HL-60 (cell line): Measurements from ENCODE around the gene SNCA.

Source experiments
- DNase-seq, 2 experiments: peaks; one replicate each; pipeline ENCODE4 v3.0.0-alpha.2; 2010 to 2020; ENCODE audit warnings: low read depth in 1 of 2, low spot score in 1 of 2
- H3K27ac ChIP-seq: fragments of 250-450 bp; sonication (Bioruptor Pico); replicated peaks from 2 replicates; pipeline ENCODE4 v1.5.1; 2020; ENCODE audit warnings: mild to moderate bottlenecking, moderate library complexity
- H3K27me3 ChIP-seq: fragments of 250-450 bp; sonication (Bioruptor Pico); 2 replicates; pipeline ENCODE4 v1.5.1; 2021; ENCODE audit warnings: mild to moderate bottlenecking, moderate library complexity; ENCODE audit not compliant: insufficient read depth, poor library complexity, severe bottlenecking
- H3K4me3 ChIP-seq: replicated peaks from 2 replicates; pipeline ENCODE4 v1.5.1; 2011; ENCODE audit warnings: mild to moderate bottlenecking, control low read depth, low read length; ENCODE audit not compliant: insufficient read depth
- GABPA ChIP-seq: IDR thresholded peaks from 2 replicates; pipeline ENCODE4 v1.6.1; 2012; ENCODE audit warnings: low read depth
- POLR2AphosphoS5 ChIP-seq: IDR thresholded peaks from 2 replicates; pipeline ENCODE4 v1.6.1; 2012; ENCODE audit warnings: low read depth
- SPI1 ChIP-seq: IDR thresholded peaks from 2 replicates; pipeline ENCODE4 v1.6.1; 2012; ENCODE audit warnings: low read depth, mild to moderate bottlenecking, borderline replicate concordance
- TF ChIP-seq, protein P1 (sequence below): IDR thresholded peaks from 2 replicates; pipeline ENCODE4 v1.6.1; 2012; ENCODE audit warnings: low read depth; ENCODE audit not compliant: insufficient replicate concordance
- TF ChIP-seq, protein P2 (sequence below): IDR thresholded peaks from one replicate; pipeline ENCODE4 v1.5.1; 2011; ENCODE audit warnings: low read length, control low read depth, inconsistent platforms; ENCODE audit not compliant: insufficient read depth

SNCA gene

DNA sequence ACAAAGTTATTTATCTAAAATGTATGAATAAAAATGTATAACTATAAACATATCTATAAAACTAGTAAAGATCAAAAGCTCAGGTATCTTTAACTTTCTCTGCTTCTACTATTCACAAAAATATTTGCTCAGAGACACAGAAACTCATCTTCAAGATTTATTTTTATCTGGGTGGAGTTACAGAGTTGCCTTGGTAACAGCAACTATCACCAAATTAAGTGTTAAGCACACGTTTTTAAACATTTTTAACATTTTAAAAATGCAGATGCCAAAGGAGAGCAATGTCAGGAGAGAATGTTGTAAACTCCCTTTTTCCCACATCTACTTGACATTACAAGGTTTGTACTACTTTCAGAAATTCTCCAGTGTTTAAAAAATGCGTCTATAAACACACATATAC, 71.4 kb downstream of the SNCA start:
- no peaks in the 10 kb centered on the region for H3K27me3 ChIP-seq
- H3K27ac ChIP-seq: no peak overlapping the region
- no peak for DNase-seq
- H3K4me3 ChIP-seq: no peak overlapping the region
- TF ChIP-seq, protein P1, sequence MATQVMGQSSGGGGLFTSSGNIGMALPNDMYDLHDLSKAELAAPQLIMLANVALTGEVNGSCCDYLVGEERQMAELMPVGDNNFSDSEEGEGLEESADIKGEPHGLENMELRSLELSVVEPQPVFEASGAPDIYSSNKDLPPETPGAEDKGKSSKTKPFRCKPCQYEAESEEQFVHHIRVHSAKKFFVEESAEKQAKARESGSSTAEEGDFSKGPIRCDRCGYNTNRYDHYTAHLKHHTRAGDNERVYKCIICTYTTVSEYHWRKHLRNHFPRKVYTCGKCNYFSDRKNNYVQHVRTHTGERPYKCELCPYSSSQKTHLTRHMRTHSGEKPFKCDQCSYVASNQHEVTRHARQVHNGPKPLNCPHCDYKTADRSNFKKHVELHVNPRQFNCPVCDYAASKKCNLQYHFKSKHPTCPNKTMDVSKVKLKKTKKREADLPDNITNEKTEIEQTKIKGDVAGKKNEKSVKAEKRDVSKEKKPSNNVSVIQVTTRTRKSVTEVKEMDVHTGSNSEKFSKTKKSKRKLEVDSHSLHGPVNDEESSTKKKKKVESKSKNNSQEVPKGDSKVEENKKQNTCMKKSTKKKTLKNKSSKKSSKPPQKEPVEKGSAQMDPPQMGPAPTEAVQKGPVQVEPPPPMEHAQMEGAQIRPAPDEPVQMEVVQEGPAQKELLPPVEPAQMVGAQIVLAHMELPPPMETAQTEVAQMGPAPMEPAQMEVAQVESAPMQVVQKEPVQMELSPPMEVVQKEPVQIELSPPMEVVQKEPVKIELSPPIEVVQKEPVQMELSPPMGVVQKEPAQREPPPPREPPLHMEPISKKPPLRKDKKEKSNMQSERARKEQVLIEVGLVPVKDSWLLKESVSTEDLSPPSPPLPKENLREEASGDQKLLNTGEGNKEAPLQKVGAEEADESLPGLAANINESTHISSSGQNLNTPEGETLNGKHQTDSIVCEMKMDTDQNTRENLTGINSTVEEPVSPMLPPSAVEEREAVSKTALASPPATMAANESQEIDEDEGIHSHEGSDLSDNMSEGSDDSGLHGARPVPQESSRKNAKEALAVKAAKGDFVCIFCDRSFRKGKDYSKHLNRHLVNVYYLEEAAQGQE: no peak
- TF ChIP-seq SPI1 (no peak), GABPA (no peak), POLR2AphosphoS5 (no peak)

DNA sequence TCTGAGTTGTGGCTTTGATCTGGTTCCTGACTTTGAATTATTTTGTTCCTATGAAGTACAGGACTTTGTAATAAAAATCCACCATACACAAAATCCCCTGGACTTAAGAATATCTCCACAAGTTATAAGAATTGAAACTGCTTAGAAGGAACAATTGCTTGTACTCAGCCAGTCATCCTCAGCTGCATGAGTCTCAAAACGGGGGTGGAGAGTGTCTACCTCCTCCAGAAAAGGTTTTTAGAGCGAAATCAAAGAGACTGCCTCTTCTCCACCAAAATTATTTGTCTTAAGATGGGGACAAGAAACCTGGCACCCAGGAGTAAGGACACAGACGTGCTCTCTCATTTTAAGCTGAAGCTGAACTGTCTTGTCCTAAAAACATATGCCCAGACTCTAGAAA, 74.7 kb downstream of the SNCA start:
- Histone ChIP-seq H3K4me3 (no peak overlapping the region), H3K27me3 (no peaks in the 10 kb centered on the region), H3K27ac (no peak overlapping the region)
- DNase-seq: no peak
- TF ChIP-seq, protein P2, sequence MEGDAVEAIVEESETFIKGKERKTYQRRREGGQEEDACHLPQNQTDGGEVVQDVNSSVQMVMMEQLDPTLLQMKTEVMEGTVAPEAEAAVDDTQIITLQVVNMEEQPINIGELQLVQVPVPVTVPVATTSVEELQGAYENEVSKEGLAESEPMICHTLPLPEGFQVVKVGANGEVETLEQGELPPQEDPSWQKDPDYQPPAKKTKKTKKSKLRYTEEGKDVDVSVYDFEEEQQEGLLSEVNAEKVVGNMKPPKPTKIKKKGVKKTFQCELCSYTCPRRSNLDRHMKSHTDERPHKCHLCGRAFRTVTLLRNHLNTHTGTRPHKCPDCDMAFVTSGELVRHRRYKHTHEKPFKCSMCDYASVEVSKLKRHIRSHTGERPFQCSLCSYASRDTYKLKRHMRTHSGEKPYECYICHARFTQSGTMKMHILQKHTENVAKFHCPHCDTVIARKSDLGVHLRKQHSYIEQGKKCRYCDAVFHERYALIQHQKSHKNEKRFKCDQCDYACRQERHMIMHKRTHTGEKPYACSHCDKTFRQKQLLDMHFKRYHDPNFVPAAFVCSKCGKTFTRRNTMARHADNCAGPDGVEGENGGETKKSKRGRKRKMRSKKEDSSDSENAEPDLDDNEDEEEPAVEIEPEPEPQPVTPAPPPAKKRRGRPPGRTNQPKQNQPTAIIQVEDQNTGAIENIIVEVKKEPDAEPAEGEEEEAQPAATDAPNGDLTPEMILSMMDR: no peak
- no peak for TF ChIP-seq GABPA
- TF ChIP-seq POLR2AphosphoS5: no peak
- TF ChIP-seq SPI1: no peak

- no peak overlapping the region for H3K27ac ChIP-seq
- TF ChIP-seq, protein P2: no peak
- TF ChIP-seq, protein P1: no peak
- no peak for TF ChIP-seq POLR2AphosphoS5
- TF ChIP-seq SPI1: no peak
- no peak for TF ChIP-seq GABPA
- no peak for DNase-seq
- H3K27me3 ChIP-seq: no peaks in the 10 kb centered on the region
- no peak overlapping the region for H3K4me3 ChIP-seq
Measured at GRCh38 chr4:89759426-89759825, 77.5 kb downstream of the SNCA start.

DNA sequence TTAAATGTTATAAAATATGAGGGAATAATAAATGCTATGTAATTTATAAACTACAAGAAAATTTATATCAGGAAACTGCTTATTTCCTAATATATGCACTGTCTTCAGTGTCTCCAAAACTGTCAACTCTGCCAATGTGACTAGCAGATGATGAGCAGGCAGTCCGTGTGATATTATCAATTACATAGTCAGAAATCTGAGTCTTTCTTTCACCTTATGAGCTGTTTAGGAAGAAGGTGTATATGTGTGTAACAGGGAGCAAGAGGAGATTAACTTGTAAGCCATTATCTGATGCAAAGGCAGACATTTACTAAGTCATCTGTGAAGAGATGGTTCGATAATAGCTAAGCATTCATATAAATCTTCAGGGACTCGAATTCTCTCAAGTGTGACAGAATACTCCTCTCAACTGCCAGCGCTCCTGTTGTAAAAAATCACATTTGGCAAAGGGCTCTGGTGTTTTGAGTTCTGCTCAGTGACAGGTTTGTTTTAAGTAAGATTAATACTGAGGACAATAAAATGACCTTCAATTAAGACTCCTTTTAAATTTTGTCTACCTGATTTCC, 79.7 kb downstream of the SNCA start:
- H3K27ac ChIP-seq: no peak overlapping the region
- no peak for DNase-seq
- H3K4me3 ChIP-seq: no peak overlapping the region
- TF ChIP-seq GABPA: no peak
- TF ChIP-seq POLR2AphosphoS5: no peak
- H3K27me3 ChIP-seq: no peaks in the 10 kb centered on the region

DNA sequence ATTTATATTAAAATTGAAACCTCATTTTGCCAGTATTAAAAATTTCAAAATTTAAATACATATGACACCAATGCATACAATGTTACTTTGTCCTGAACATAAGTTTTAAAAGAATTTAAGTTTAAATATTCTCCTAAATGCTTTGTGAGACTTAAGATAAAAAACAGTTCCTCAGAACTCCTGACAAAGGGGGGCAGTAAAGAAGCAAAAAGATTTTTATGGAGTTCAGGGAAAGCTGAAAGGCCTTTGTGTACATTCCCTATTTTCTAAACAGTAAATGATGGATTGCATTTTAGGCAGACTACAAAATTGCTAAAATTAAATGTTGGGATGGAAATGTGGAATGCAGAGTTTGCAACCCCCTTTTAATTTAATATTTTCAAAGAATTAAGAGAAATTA, 81.7 kb downstream of the SNCA start:
- no peak overlapping the region for H3K27ac ChIP-seq
- TF ChIP-seq SPI1 (no peak), POLR2AphosphoS5 (no peak), GABPA (no peak)
- TF ChIP-seq, protein P1: no peak
- TF ChIP-seq, protein P2: no peak
- no peak overlapping the region for H3K4me3 ChIP-seq
- no peaks in the 10 kb centered on the region for H3K27me3 ChIP-seq
- no peak for DNase-seq
